ENCODE results near the gene NOL7. TPM values are rescaled to one million over a fixed set of nuclear protein-coding genes. Genes with fewer than 3 reads are reported as not detected.

Gene NOL7
- total RNA-seq (2012; rRNA removed) = 21.3 and 60.8 TPM in 2 replicates
- 33.4 and 34.5 TPM in 2 replicates for polyA plus RNA-seq (2012; rRNA removed)
- 36.6 and 39.1 TPM in 2 replicates for polyA plus RNA-seq (2012; cell fraction: cytosol; rRNA removed)
- polyA plus RNA-seq (2012; cell fraction: nucleus; rRNA removed; ENCODE audit: low replicate concordance) = 16.3 and 34.0 TPM in 2 replicates
- percentile 82 among the genes with signal in this experiment for Bru-seq, nascent RNA
- BruChase-seq, experiment 1, labeled RNA remaining after a 6-hour chase = percentile 70 among the genes with signal in this experiment
- BruChase-seq, experiment 2, labeled RNA remaining after a 2-hour chase = percentile 65 among the genes with signal in this experiment
- long read RNA-seq, transcript NOL7-202 (8 exons, 1,184 nt) = major isoform, 69 of 79 reads
- long read RNA-seq, partial matches to known transcripts = 6 of 79 reads
- long read RNA-seq, other reads (novel, unspliced or antisense) = 2 of 79 reads

DNA sequence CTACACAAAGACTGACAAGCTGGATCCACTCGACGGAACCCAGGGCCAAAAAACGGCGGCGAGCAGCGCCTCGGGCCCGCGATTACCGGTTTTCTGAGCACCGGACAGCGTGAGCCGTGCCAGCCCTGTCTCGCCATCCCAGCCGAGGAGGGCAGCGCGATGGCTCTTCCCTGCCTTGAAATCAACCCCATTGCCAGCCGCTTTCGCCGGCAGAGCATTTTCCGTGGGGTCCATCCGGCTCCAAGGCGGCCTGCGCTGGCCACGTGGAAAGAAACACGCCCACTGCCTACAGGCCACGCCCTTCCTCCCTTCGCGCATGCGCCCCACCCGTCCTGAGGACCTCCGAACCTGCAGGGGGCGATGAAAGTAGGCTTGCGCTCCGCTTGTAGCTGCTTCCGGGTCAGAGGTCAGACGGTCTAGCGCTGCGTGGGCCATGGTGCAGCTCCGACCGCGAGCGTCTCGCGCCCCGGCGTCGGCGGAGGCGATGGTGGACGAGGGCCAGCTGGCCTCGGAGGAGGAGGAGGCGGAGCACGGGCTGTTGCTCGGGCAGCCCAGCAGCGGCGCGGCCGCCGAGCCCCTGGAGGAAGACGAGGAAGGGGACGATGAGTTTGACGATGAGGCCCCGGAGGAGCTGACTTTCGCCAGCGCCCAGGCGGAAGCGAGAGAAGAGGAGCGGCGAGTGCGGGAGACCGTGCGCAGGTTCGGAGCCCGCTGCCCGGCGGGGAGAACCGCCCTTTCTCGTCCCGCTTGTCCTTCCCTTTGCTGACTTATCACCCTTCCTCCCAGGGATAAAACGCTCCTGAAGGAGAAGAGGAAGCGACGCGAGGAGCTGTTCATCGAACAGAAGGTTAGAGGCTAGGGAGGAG lies at the start of gene NOL7:
NOL7 (plus strand) TSS at position 410 of the 866 bp plus-strand sequence; CDS start at position 434, 24 bp downstream.
- 0 out of 2 replicates have a peak, but pooled peaks cover 5% of the 10 kb centered on the region for H3K9me1 ChIP-seq (ENCODE audit: insufficient read depth, low read length)
- H2BK5ac ChIP-seq (ENCODE audit: low read depth, low read length, poor library complexity, severe bottlenecking) = peak within 1 kb of the TSS; percentile 77
- 0% methylated on average over 24 of the region's 85 CpGs; no CpG with 5 or more reads in 1 of the 2 experiments for WGBS, 2 experiments (ENCODE audit: extremely low coverage in 2 of 2, insufficient read length in 1 of 2)
- peak within 1 kb of the TSS; percentile 88 for H3K23ac ChIP-seq (ENCODE audit: low read depth, low read length)
- peak within 1 kb of the TSS; percentile 99 for H2AK9ac ChIP-seq (replicated peaks; ENCODE audit: low read depth, low read length, poor library complexity)
- peak; percentile 99 for DNase-seq
- dilution Hi-C loops (cut with HindIII; ENCODE audit: low sequenced_read_pairs, unreplicated experiment) (no loop called here), intact Hi-C loops (cut with micrococcal nuclease) (loop anchor here (1.0 to 2.0 kb wide), 7 partner anchors 40 to 279 kb away; partner anchors contain the start of genes GFOD1 and SIRT5), in situ Hi-C loops (cut with MboI; ENCODE audit: low sequenced_read_pairs) (no loop called here)
- peak within 1 kb of the TSS; percentile 67 for H2AK5ac ChIP-seq (ENCODE audit: low read depth, low read length)
- no TSS peak for BruUV-seq (replicated peaks)
- peak within 1 kb of the TSS; percentile 87 for H3K14ac ChIP-seq (replicated peaks; ENCODE audit: low read depth, low read length)
- peaks cover 21 to 32% of the 10 kb centered on the region in 2 experiments for H3K79me1 ChIP-seq (ENCODE audit: low read depth in 1 of 2, low read length in 2 of 2)
- peak within 1 kb of the TSS; percentile 64 for H3K4me3 ChIP-seq (ENCODE audit: insufficient read depth, low read depth, low read length)
- H4K8ac ChIP-seq (ENCODE audit: low read depth in 2 of 2, low read length in 2 of 2) = peak within 1 kb of the TSS; percentile 72 to 81
- H3K56ac ChIP-seq (ENCODE audit: extremely low read depth, insufficient read depth, low read length) = peak within 1 kb of the TSS; percentile 82
- peaks cover 16% of the 10 kb centered on the region for H3K36me3 ChIP-seq (ENCODE audit: control insufficient read depth, insufficient read depth, low read length)
- CTCF ChIA-PET = interaction anchor here (0.6 to 2.0 kb wide), 13 partner anchors 10 to 312 kb away, joined by 3 to 8 read pairs (median 3); partner anchors contain the start of genes RANBP9 and SIRT5
- H4K91ac ChIP-seq (ENCODE audit: insufficient read depth, low read depth, low read length) = peak within 1 kb of the TSS; percentile 94
- no peaks in the 10 kb centered on the region for H3K27me3 ChIP-seq (ENCODE audit: control insufficient read depth, insufficient read depth, low read length)
- peak within 1 kb of the TSS; percentile 15 for H3K18ac ChIP-seq (ENCODE audit: low read depth, low read length)
- H3K4me1 ChIP-seq (ENCODE audit: control insufficient read depth, insufficient read depth, low read length) = peaks cover 5% of the 10 kb centered on the region; the same call in 1 of the 2 replicates
- TF ChIP-seq MXI1 (IDR thresholded peaks at IDR 0.05; ENCODE audit: borderline replicate concordance, low read depth, low read length) = peak; percentile 99
- TF ChIP-seq RCOR1 (IDR thresholded peaks at IDR 0.05; ENCODE audit: insufficient replicate concordance, low read length) = no peak
- peak; percentile 64; the same call in 1 of the 2 replicates for TF ChIP-seq BHLHE40 (IDR thresholded peaks at IDR 0.05; ENCODE audit: low read depth, low read length)
- 0 out of 2 replicates have a peak, but pooled peaks have one; percentile 0 for TF ChIP-seq RAD21 (IDR thresholded peaks at IDR 0.05; ENCODE audit: low read length)
- no peak for TF ChIP-seq CEBPB (IDR thresholded peaks at IDR 0.05; ENCODE audit: low read depth, low read length)
- TF ChIP-seq, protein P1, sequence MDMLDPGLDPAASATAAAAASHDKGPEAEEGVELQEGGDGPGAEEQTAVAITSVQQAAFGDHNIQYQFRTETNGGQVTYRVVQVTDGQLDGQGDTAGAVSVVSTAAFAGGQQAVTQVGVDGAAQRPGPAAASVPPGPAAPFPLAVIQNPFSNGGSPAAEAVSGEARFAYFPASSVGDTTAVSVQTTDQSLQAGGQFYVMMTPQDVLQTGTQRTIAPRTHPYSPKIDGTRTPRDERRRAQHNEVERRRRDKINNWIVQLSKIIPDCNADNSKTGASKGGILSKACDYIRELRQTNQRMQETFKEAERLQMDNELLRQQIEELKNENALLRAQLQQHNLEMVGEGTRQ (IDR thresholded peaks at IDR 0.05; ENCODE audit: low read depth, low read length) = peak; percentile 81
- TF ChIP-seq POLR2A (IDR thresholded peaks at IDR 0.05; ENCODE audit: low read depth, low read length) = peak; percentile 83
- TF ChIP-seq NFE2L2 (IDR thresholded peaks at IDR 0.05; ENCODE audit: low read depth, low read length) = no peak
- TF ChIP-seq, protein P2, sequence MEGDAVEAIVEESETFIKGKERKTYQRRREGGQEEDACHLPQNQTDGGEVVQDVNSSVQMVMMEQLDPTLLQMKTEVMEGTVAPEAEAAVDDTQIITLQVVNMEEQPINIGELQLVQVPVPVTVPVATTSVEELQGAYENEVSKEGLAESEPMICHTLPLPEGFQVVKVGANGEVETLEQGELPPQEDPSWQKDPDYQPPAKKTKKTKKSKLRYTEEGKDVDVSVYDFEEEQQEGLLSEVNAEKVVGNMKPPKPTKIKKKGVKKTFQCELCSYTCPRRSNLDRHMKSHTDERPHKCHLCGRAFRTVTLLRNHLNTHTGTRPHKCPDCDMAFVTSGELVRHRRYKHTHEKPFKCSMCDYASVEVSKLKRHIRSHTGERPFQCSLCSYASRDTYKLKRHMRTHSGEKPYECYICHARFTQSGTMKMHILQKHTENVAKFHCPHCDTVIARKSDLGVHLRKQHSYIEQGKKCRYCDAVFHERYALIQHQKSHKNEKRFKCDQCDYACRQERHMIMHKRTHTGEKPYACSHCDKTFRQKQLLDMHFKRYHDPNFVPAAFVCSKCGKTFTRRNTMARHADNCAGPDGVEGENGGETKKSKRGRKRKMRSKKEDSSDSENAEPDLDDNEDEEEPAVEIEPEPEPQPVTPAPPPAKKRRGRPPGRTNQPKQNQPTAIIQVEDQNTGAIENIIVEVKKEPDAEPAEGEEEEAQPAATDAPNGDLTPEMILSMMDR (conservative IDR thresholded peaks at IDR 0.05; ENCODE audit: low read depth, low read length) = peak; percentile 98
- no peak for TF ChIP-seq RFX5 (IDR thresholded peaks at IDR 0.05; ENCODE audit: low read depth, low read length)
- 0 out of 2 replicates have a peak, but pooled peaks have one; percentile 39 for TF ChIP-seq CHD1 (IDR thresholded peaks at IDR 0.05; ENCODE audit: low read depth, low read length)
- TF ChIP-seq MAZ (IDR thresholded peaks at IDR 0.05; ENCODE audit: borderline replicate concordance, low read depth, low read length) = peak; percentile 81; the same call in 1 of the 2 replicates
- peak within 1 kb of the TSS; percentile 75 for H3K27ac ChIP-seq (ENCODE audit: insufficient read depth, low read length)
- peak within 1 kb of the TSS; percentile 87 for H3K4ac ChIP-seq (ENCODE audit: low read depth, low read length)
- H4K20me1 ChIP-seq (ENCODE audit: insufficient read depth, low read length) = peaks cover 9% of the 10 kb centered on the region; the same call in 1 of the 2 replicates
- no peak within 1 kb of the TSS for H2BK20ac ChIP-seq (ENCODE audit: low read depth, low read length)
- no peak within 1 kb of the TSS; the same call in 2 of the 3 replicates for H2BK15ac ChIP-seq (ENCODE audit: low read depth, low read length)
- POLR2A ChIA-PET (ENCODE audit: unreplicated experiment) = interaction anchor here (1.0 kb wide), 2 partner anchors 175 to 287 kb away, joined by 3 read pairs; partner anchors contain the start of gene TBC1D7
- peak; percentile 93 for ATAC-seq (ENCODE audit: low read depth)
- peak within 1 kb of the TSS; percentile 98 for H2AFZ ChIP-seq (replicated peaks; ENCODE audit: low read length, poor library complexity)
- H3K4me2 ChIP-seq (ENCODE audit: low read depth, low read length) = peak within 1 kb of the TSS; percentile 96
- peak within 1 kb of the TSS; percentile 67 for H2BK120ac ChIP-seq (ENCODE audit: low read depth, low read length)
- H4K5ac ChIP-seq (ENCODE audit: low read depth, low read length) = peak within 1 kb of the TSS; percentile 40
- peak within 1 kb of the TSS; percentile 82 for H3K9ac ChIP-seq (ENCODE audit: low read depth, low read length)
- H3K9me3 ChIP-seq (ENCODE audit: control insufficient read depth, insufficient read depth, low read length) = no peaks in the 10 kb centered on the region

Data from IMR-90 (cell line).